Measurements from ENCODE around the gene APLN.

The APLN gene

DNA sequence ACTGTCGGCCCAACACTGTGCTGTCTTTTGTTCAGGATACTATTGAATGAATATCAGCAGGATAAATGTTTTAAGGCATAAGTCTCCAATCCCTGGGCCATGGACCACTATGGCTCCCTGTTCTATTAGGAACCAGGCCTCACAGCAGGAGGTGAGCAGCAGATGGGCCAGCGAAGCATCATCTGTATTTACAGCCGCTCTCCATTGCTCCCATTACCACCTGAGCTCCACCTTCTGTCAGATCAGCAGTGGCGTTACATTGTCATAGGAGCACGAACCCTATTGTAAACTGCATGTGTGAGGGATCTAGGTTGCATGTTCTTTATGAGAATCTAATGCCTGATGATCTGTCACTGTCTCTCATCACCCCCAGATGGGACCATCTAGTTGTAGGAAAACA lies 3.7 kb upstream of the APLN start:
- no peak for DNase-seq (ENCODE audit: low read depth, low spot score)
- in situ Hi-C loops (cut with HindIII; ENCODE audit: low sequenced_read_pairs), result no loop called here
- no peak overlapping the region for H3K4me3 ChIP-seq (ENCODE audit: low read depth, low read length)
- TF ChIP-seq CTCF (IDR thresholded peaks at IDR 0.05; ENCODE audit: low read depth, low read length), result no peak

- DNase-seq (ENCODE audit: low read depth, low spot score), result no peak
- in situ Hi-C loops (cut with HindIII; ENCODE audit: low sequenced_read_pairs), result no loop called here
- H3K4me3 ChIP-seq (ENCODE audit: low read depth, low read length), result no peak overlapping the region
- TF ChIP-seq CTCF (IDR thresholded peaks at IDR 0.05; ENCODE audit: low read depth, low read length), result no peak
Measured at GRCh38 chrX:129655547-129656249, 942 bp upstream of the APLN start.

GRCh38 chrX:129653971-129654651 lies 645 bp downstream of the APLN start:
- TF ChIP-seq CTCF (IDR thresholded peaks at IDR 0.05; ENCODE audit: low read depth, low read length), result no peak
- peak overlapping the region; percentile 21 for H3K4me3 ChIP-seq (ENCODE audit: low read depth, low read length)
- no peak for DNase-seq (ENCODE audit: low read depth, low spot score)
- in situ Hi-C loops (cut with HindIII; ENCODE audit: low sequenced_read_pairs), result no loop called here

DNA sequence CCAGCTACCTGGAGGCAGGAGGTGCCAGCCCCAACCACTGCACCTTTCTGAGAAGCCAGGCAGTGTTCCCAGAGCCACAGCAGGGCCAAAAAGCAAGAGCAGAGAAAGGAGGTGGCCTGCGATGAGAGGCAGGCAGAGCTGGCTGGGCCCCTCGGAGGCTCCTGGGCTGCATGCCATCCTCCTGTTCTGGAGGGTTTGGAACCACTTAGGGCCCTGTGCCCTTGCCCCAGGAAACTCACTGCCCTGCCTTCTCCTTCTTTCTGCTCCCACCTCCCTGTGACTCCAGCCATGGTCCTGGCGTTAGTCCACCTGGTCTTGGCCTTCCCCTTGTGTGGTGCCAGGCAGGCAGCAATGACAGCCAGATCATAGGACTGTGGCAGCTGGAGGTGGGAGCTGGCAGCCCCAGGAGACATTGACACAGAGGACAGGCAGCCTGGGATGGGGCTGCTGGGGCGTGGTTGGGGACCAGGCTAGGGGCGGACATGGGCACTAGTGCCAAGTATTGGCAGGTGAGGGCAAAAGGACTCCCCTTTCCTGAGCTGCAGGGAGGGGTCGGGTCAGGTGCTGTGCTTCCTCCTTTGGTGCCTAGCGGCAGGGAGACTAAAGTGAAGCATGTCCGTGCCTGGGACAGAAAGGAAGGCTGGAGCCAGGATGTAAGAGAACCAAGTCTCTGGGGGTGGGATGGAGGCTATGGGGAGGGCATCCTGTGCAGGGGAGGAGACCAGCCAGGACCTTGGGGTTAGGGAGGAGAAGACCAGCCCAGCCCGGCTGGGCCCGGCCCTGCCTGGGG lies 1.4 kb downstream of the APLN start:
- in situ Hi-C loops (cut with HindIII; ENCODE audit: low sequenced_read_pairs), result no loop called here
- H3K4me3 ChIP-seq (ENCODE audit: low read depth, low read length), result no peak overlapping the region
- DNase-seq (ENCODE audit: low read depth, low spot score), result no peak
- no peak for TF ChIP-seq CTCF (IDR thresholded peaks at IDR 0.05; ENCODE audit: low read depth, low read length)

DNA sequence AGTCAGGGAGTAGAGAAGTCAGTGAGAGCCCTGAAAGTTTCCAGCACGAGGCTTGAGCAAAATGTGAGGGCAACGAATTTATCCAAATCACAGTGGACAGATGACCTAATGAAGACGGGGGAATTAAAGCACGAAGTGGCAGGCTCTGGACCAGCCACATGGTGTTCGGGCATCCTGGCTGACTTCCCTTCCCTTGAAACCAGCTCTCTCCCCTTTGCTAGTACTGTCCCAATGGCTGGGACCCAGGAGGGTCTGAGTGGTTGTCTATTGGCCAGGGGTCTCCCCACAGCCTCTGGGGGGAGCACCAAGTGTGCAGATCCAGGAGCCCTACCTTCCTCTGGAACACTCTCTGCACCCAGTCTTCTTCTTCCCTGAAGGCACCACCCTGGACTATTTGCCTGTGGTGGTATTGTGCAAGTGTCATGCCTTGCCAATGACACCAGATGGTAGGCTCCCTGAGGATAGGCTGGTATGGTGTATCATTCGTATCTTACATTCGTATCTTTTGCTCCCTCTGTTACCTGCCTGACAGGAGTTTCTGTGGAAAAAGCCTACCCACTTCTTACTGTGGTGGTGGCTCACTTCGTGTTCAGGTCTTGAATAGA lies 2.1 kb downstream of the APLN start:
- DNase-seq (ENCODE audit: low read depth, low spot score), result no peak
- TF ChIP-seq CTCF (IDR thresholded peaks at IDR 0.05; ENCODE audit: low read depth, low read length), result no peak
- in situ Hi-C loops (cut with HindIII; ENCODE audit: low sequenced_read_pairs), result no loop called here
- no peak overlapping the region for H3K4me3 ChIP-seq (ENCODE audit: low read depth, low read length)

- in situ Hi-C loops (cut with HindIII; ENCODE audit: low sequenced_read_pairs), result no loop called here
- no peak overlapping the region for H3K4me3 ChIP-seq (ENCODE audit: low read depth, low read length)
- DNase-seq (ENCODE audit: low read depth, low spot score), result no peak
- TF ChIP-seq CTCF (IDR thresholded peaks at IDR 0.05; ENCODE audit: low read depth, low read length), result no peak
Measured at GRCh38 chrX:129651756-129652564, 2.8 kb downstream of the APLN start.
